Gastrocnemius medialis (tissue), 4 donors: ENCODE data around the gene RPS25.

Experiments used
- POLR2A ChIP-seq, 2 donors: fragments of 450-650 bp; IDR thresholded peaks; one replicate each; pipeline ENCODE4 v1.6.1; 2017; ENCODE audit warnings: antibody characterized with exemption in 2 of 2, mild to moderate bottlenecking in 2 of 2, moderate library complexity in 2 of 2
- TF ChIP-seq, protein P1 (sequence below), 5 experiments: fragments of 450-650 bp in 3 of 5; fragments of 200-600 bp in 2 of 5; sonication (generic) in 2 of 5; IDR thresholded peaks in 4 of 5; conservative IDR thresholded peaks in 1 of 5; 1 replicate in 4 of 5; 2 replicates in 1 of 5; pipeline ENCODE4 v1.5.1; 2016 to 2019; ENCODE audit warnings: antibody characterized with exemption in 5 of 5, mild to moderate bottlenecking in 3 of 5, moderate library complexity in 3 of 5

DNA sequence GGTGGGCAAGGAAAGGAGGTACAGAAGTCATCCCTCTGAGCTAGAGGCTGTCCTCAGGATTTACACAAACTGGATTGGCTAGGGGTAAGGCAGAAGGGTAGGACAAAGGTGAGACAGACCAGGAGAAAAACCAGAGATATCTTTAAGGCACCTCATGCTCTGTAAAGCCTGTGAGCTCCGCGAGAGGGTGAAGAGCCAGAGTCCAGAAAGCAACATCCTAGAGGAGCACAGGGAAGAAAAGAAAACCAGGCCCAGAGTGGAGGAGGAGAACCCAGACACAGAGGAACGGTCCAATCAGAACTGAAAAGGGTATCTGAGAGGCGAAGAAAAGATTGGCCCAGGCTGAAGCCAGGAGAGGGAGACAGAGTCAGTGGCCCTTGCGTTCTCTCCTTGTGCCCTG lies 7.4 kb upstream of the RPS25 start:
- TF ChIP-seq, protein P1, sequence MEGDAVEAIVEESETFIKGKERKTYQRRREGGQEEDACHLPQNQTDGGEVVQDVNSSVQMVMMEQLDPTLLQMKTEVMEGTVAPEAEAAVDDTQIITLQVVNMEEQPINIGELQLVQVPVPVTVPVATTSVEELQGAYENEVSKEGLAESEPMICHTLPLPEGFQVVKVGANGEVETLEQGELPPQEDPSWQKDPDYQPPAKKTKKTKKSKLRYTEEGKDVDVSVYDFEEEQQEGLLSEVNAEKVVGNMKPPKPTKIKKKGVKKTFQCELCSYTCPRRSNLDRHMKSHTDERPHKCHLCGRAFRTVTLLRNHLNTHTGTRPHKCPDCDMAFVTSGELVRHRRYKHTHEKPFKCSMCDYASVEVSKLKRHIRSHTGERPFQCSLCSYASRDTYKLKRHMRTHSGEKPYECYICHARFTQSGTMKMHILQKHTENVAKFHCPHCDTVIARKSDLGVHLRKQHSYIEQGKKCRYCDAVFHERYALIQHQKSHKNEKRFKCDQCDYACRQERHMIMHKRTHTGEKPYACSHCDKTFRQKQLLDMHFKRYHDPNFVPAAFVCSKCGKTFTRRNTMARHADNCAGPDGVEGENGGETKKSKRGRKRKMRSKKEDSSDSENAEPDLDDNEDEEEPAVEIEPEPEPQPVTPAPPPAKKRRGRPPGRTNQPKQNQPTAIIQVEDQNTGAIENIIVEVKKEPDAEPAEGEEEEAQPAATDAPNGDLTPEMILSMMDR (IDR thresholded peaks at IDR 0.05 in 4 of 5, conservative IDR thresholded peaks at IDR 0.05 in 1 of 5), result no peak
- TF ChIP-seq POLR2A (IDR thresholded peaks at IDR 0.05), result no peak
